ENCODE results near the gene EFCAB6. TPM values are rescaled to one million over a fixed set of nuclear protein-coding genes. Genes with fewer than 3 reads are reported as not detected.
"Not testable (repeated sequence)": the region's sequence is repeated elsewhere in the genome, so short reads cannot be mapped to it uniquely, and the experiment has no call there.

EFCAB6 gene
- total and polyA plus RNA-seq, 2 of the 13 experiments (the other 11 are each of a cell fraction or from before 2014, with no cell fraction given): not detected

GRCh38 chr22:43658823-43659222, 153.3 kb downstream of the EFCAB6 start:
- no peak for FAIRE-seq
- TF ChIP-seq ZNF362 (CRISPR knock-in tag; IDR thresholded peaks at IDR 0.05; ENCODE audit: borderline replicate concordance): no peak
- TF ChIP-seq CREB3 (CRISPR knock-in tag; IDR thresholded peaks at IDR 0.05): no peak
- no peak for TF ChIP-seq FOXK2 (IDR thresholded peaks at IDR 0.05)
- no peak for TF ChIP-seq ZNF605 (CRISPR knock-in tag; IDR thresholded peaks at IDR 0.05)
- TF ChIP-seq NR2C2 (CRISPR knock-in tag; IDR thresholded peaks at IDR 0.05; ENCODE audit: borderline replicate concordance): no peak
- no peak for TF ChIP-seq SRSF4 (IDR thresholded peaks at IDR 0.05; ENCODE audit: low read depth, low read length, poor library complexity, severe bottlenecking)
- no peak for TF ChIP-seq ZBTB26 (CRISPR knock-in tag; IDR thresholded peaks at IDR 0.05; ENCODE audit: borderline replicate concordance)
- TF ChIP-seq ZNF776 (CRISPR knock-in tag; IDR thresholded peaks at IDR 0.05): no peak
- no peak for TF ChIP-seq RNF219 (CRISPR knock-in tag; IDR thresholded peaks at IDR 0.05)
- no peak for TF ChIP-seq HNRNPK (IDR thresholded peaks at IDR 0.05; ENCODE audit: low read depth, low read length, poor library complexity, severe bottlenecking)
- 9% methylated on average over 9 of the region's 9 CpGs for WGBS (ENCODE audit: low lambda C conversion rate)

DNA sequence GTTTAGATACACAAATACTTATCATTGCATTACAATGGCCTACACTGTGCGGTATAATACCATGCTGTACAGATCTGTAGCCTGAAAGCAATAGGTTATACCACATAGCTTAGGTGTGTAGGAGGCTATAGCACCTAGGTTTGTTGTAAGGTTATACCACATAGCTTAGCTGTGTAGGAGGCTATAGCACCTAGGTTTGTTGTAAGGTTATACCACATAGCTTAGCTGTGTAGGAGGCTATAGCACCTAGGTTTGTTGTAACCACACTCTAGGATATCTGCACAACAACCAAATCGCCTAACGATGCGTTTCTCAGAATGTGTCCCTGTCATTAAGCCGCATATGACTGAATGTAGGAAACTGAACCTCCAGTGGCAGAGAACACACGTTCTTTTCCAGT, 155.5 kb downstream of the EFCAB6 start:
- CTCF ChIA-PET (ENCODE audit: low intra/inter-chr PET ratio, low total read pairs); H3K9ac ChIP-seq (ENCODE audit: insufficient read depth, low read depth, low read length); intact Hi-C loops (cut with micrococcal nuclease; ENCODE audit: unreplicated experiment); H3K4me3 ChIP-seq (replicated peaks in 1 of 3; ENCODE audit: insufficient read depth in 1 of 3, low read depth in 2 of 3, low read length in 3 of 3); H4K20me1 ChIP-seq (ENCODE audit: insufficient read depth, low read length); H3K4me1 ChIP-seq (ENCODE audit: insufficient read depth, low read length); FAIRE-seq; POLR2A ChIA-PET; in situ Hi-C loops (cut with HindIII; ENCODE audit: extremely low pct_ligation_motif_present, low pct_unique_long_range_greater_than_20kb); BruUV-seq (replicated peaks); ATAC-seq; H3K4me2 ChIP-seq (ENCODE audit: low read depth, low read length); H3K27ac ChIP-seq (ENCODE audit: extremely low read length, insufficient read depth, low read length); H3K36me3 ChIP-seq (replicated peaks in 1 of 2; ENCODE audit: control insufficient read depth in 1 of 2, insufficient read depth in 2 of 2, low read length in 2 of 2); H3K9me3 ChIP-seq (ENCODE audit: low read length); H3K79me2 ChIP-seq (ENCODE audit: insufficient read depth, low read length); DNase-seq (ENCODE audit: low spot score); H2AFZ ChIP-seq (ENCODE audit: low read length): not testable (repeated sequence)
- WGBS (ENCODE audit: low lambda C conversion rate): 33% methylated on average over 6 of the region's 6 CpGs
- peaks cover 0 to 15% of the 10 kb centered on the region in 2 experiments; a peak in 1 of 5 replicates for H3K27me3 ChIP-seq (ENCODE audit: control insufficient read depth in 1 of 2, insufficient read depth in 2 of 2, low read length in 2 of 2)

More at GRCh38 chr22:43658823-43659222, 153.3 kb downstream of the EFCAB6 start:
- no peaks in the 10 kb centered on the region for H3K9me3 ChIP-seq (ENCODE audit: low read length)
- H3K27ac ChIP-seq (ENCODE audit: extremely low read length, insufficient read depth, low read length): no peak overlapping the region
- H3K27me3 ChIP-seq (ENCODE audit: control insufficient read depth in 1 of 2, insufficient read depth in 2 of 2, low read length in 2 of 2): peaks cover 0 to 15% of the 10 kb centered on the region in 2 experiments; a peak in 1 of 5 replicates
- ChIA-PET CTCF (ENCODE audit: low intra/inter-chr PET ratio, low total read pairs) (no interaction called here), POLR2A (no interaction called here)
- no peaks in the 10 kb centered on the region for H3K36me3 ChIP-seq (replicated peaks in 1 of 2; ENCODE audit: control insufficient read depth in 1 of 2, insufficient read depth in 2 of 2, low read length in 2 of 2)
- no peaks in the 10 kb centered on the region for H3K79me2 ChIP-seq (ENCODE audit: insufficient read depth, low read length)
- H3K9ac ChIP-seq (ENCODE audit: insufficient read depth, low read depth, low read length): no peak overlapping the region
- H2AFZ ChIP-seq (ENCODE audit: low read length): no peak overlapping the region
- no peaks in the 10 kb centered on the region for H4K20me1 ChIP-seq (ENCODE audit: insufficient read depth, low read length)
- in situ Hi-C loops (cut with HindIII; ENCODE audit: extremely low pct_ligation_motif_present, low pct_unique_long_range_greater_than_20kb) (no loop called here), intact Hi-C loops (cut with micrococcal nuclease; ENCODE audit: unreplicated experiment) (no loop called here)
- H3K4me2 ChIP-seq (ENCODE audit: low read depth, low read length): no peak overlapping the region
- DNase-seq (ENCODE audit: low spot score) (no peak), ATAC-seq (no peak)
- no peaks in the 10 kb centered on the region for H3K4me1 ChIP-seq (ENCODE audit: insufficient read depth, low read length)
- no peak overlapping the region for H3K4me3 ChIP-seq (replicated peaks in 1 of 3; ENCODE audit: insufficient read depth in 1 of 3, low read depth in 2 of 3, low read length in 3 of 3)
- BruUV-seq (replicated peaks): no TSS peak

Measured in HepG2 (cell line).